H1 (cell line): Measurements from ENCODE around the gene CHEK2. TPM values are rescaled to one million over a fixed set of nuclear protein-coding genes. Genes with fewer than 3 reads are reported as not detected.

ENCODE experiments used
- NANOG ChIP-seq: IDR thresholded peaks from 2 replicates; pipeline ENCODE4 v1.6.1; 2011; ENCODE audit warnings: low read length, low read depth, mild to moderate bottlenecking, inconsistent platforms; ENCODE audit not compliant: insufficient read depth, poor library complexity, severe bottlenecking
- SP1 ChIP-seq: IDR thresholded peaks from 2 replicates; pipeline ENCODE4 v1.6.1; 2011; ENCODE audit warnings: low read depth, low read length
- polyA plus RNA-seq, 7 experiments: library from polyadenylated mRNA; depleted of rRNA in 3 of 7; stranded (reverse) in 5 of 7; unstranded in 2 of 7; fragments of >200 nt in 5 of 7; fragments of 200-250 nt in 2 of 7; gene quantifications; 1 replicate in 5 of 7; 2 replicates in 1 of 7; 4 replicates in 1 of 7; pipeline versions ENCODE4 v1.2.1 to v1.2.3, GENCODE V29; 2011 to 2013; ENCODE audit warnings: missing spikeins in 2 of 7, mixed read lengths in 2 of 7
- total RNA-seq: library from RNA; stranded (reverse); fragmentation: NEBNext Ultra II Directional; extraction: Animal tissue kit (Norgen Biotek cat#: 25700); gene quantifications from 2 replicates; pipeline ENCODE4 v1.2.1, GENCODE V29; 2021

Gene CHEK2
- total and polyA plus RNA-seq, 2 of the 8 experiments (the other 6 are each of a cell fraction or from before 2014, with no cell fraction given) = 74.9 to 89.5 TPM

- TF ChIP-seq NANOG (no peak), SP1 (no peak)
Observed at GRCh38 chr22:28761449-28761755, 19.8 kb upstream of the CHEK2 start (continued).
